Lung (tissue), 12 donors: ENCODE measurements around the gene OR10A6. TPM values are rescaled to one million over a fixed set of nuclear protein-coding genes. Genes with fewer than 3 reads are reported as not detected.

Experiments used
- ATAC-seq: fragments of 200-7000 bp; cut with Tn5 transposase; one replicate; pipeline ENCODE4 v1.9.1; 2020; ENCODE audit warnings: moderate number of reproducible peaks; ENCODE audit not compliant: insufficient read depth, low FRiP score
- DNase-seq, 3 donors: peaks; one replicate each; pipeline ENCODE4 v3.0.0-alpha.2; 2013 to 2017
- H3K27ac ChIP-seq, 2 donors: one replicate each; pipeline ENCODE4 v1.5.1; 2013; ENCODE audit warnings: mild to moderate bottlenecking in 2 of 2, moderate library complexity in 2 of 2, control low read depth in 1 of 2, inconsistent platforms in 1 of 2, low read depth in 1 of 2, low read length in 1 of 2
- H3K27me3 ChIP-seq, 3 donors: one replicate each; pipeline ENCODE4 v1.5.1; 2013; ENCODE audit warnings: low read length in 2 of 3; ENCODE audit not compliant: control insufficient read depth in 3 of 3, insufficient read depth in 3 of 3
- H3K36me3 ChIP-seq, 4 donors: one replicate each; pipeline ENCODE4 v1.5.1; 2013; ENCODE audit warnings: low read length in 4 of 4, mild to moderate bottlenecking in 1 of 4, moderate library complexity in 1 of 4; ENCODE audit not compliant: control insufficient read depth in 4 of 4, insufficient read depth in 4 of 4
- H3K4me1 ChIP-seq, 5 donors: one replicate each; pipeline ENCODE4 v1.5.1; 2013; ENCODE audit warnings: low read length in 5 of 5, mild to moderate bottlenecking in 2 of 5, moderate library complexity in 1 of 5; ENCODE audit not compliant: control insufficient read depth in 5 of 5, insufficient read depth in 5 of 5
- H3K4me3 ChIP-seq: one replicate; pipeline ENCODE4 v1.5.1; 2013; ENCODE audit warnings: mild to moderate bottlenecking, control low read depth, moderate library complexity
- H3K9ac ChIP-seq, 2 donors: one replicate each; pipeline ENCODE4 v1.5.1; 2013; ENCODE audit warnings: low read length in 2 of 2, control low read depth in 1 of 2; ENCODE audit not compliant: insufficient read depth in 1 of 2
- H3K9me3 ChIP-seq, 4 donors: one replicate each; pipeline ENCODE4 v1.5.1; 2013; ENCODE audit warnings: low read length in 3 of 4, mild to moderate bottlenecking in 1 of 4, moderate library complexity in 1 of 4; ENCODE audit not compliant: control insufficient read depth in 4 of 4, insufficient read depth in 3 of 4
- CTCF ChIP-seq: IDR thresholded peaks from 2 replicates; pipeline ENCODE4 v1.5.1; 2012; ENCODE audit warnings: mild to moderate bottlenecking; ENCODE audit errors: control extremely low read depth, extremely low read depth
- WGBS, 2 donors: extraction: QIAGEN DNeasy Blood & Tissue Kit; methylation state at CpG; one replicate each; pipeline ENCODE4 v1.1.7; 2013; 5-methylcytosine and 5-hydroxymethylcytosine counted together
- polyA plus RNA-seq, 2 donors: library from polyadenylated mRNA; stranded (reverse); fragments of 200-250 nt; gene quantifications; one replicate each; pipeline ENCODE4 v1.2.1, GENCODE V29; 2013
- total RNA-seq, 2 donors: library from RNA; depleted of rRNA in 1 of 2; stranded (reverse); fragments of >200 nt in 1 of 2; gene quantifications; one replicate each; pipeline ENCODE4 v1.2.1, GENCODE V29; 2014 to 2021
- donor health status: control.
- donor health status: control.
- donor health status: Bipolar disorder and iron deficiency.
- donor health status: healthy.
- donor health status: DM: yes; HTN: yes; CAD: no.

Gene OR10A6
- total and polyA plus RNA-seq, 4 donors: not detected

GRCh38 chr11:7967826-7968225 is 36.8 kb upstream of the OR10A6 start:
- Histone ChIP-seq H3K27me3 (no peaks in the 10 kb centered on the region), H3K4me3 (no peak overlapping the region), H3K36me3 (no peaks in the 10 kb centered on the region), H3K4me1 (no peaks in the 10 kb centered on the region), H3K9ac (no peak overlapping the region), H3K27ac (no peak overlapping the region), H3K9me3 (no peaks in the 10 kb centered on the region)
- TF ChIP-seq CTCF: no peak
- DNase-seq (no peak), ATAC-seq (no peak)

GRCh38 chr11:7967097-7967496 is 36.0 kb upstream of the OR10A6 start:
- no peak for TF ChIP-seq CTCF
- H3K9me3 ChIP-seq: no peaks in the 10 kb centered on the region
- H3K36me3 ChIP-seq: no peaks in the 10 kb centered on the region
- H3K9ac ChIP-seq: no peak overlapping the region
- WGBS, 2 donors: 73 to 83% methylated on average over 1 of the region's 1 CpG
- no peaks in the 10 kb centered on the region for H3K4me1 ChIP-seq
- H3K27me3 ChIP-seq: no peaks in the 10 kb centered on the region
- H3K4me3 ChIP-seq: no peak overlapping the region
- no peak overlapping the region for H3K27ac ChIP-seq
- DNase-seq (no peak), ATAC-seq (no peak)

- H3K4me1 ChIP-seq: no peaks in the 10 kb centered on the region
- no peaks in the 10 kb centered on the region for H3K9me3 ChIP-seq
- H3K4me3 ChIP-seq: no peak within 1 kb of the TSS
- no peak for DNase-seq
- no peak for TF ChIP-seq CTCF
- no peak for ATAC-seq
- no peak within 1 kb of the TSS for H3K27ac ChIP-seq
- no peaks in the 10 kb centered on the region for H3K36me3 ChIP-seq
- H3K9ac ChIP-seq: no peak within 1 kb of the TSS
- no peaks in the 10 kb centered on the region for H3K27me3 ChIP-seq
- 84 to 96% methylated on average over 1 of the region's 1 CpG for WGBS, 2 donors
These were observed 34.3 kb upstream of the OR10A6 start, which contains the start of gene NLRP10 for GRCh38 chr11:7965386-7965785. Gene NLRP10 (minus strand): TSS chr11:7965447. CDS start chr11:7963495, 1,952 bp downstream.

- no peaks in the 10 kb centered on the region for H3K9me3 ChIP-seq
- H3K4me1 ChIP-seq: no peaks in the 10 kb centered on the region
- no peak for TF ChIP-seq CTCF
- H3K9ac ChIP-seq: no peak overlapping the region
- ATAC-seq: no peak
- DNase-seq: no peak
- no peaks in the 10 kb centered on the region for H3K36me3 ChIP-seq
- no peak overlapping the region for H3K27ac ChIP-seq
- H3K4me3 ChIP-seq: no peak overlapping the region
- H3K27me3 ChIP-seq: no peaks in the 10 kb centered on the region
These were observed 33.8 kb upstream of the OR10A6 start for GRCh38 chr11:7964873-7965272.
